Measurements from ENCODE around the gene IL1RAPL1.

- TF ChIP-seq JUN (IDR thresholded peaks at IDR 0.05; ENCODE audit: borderline replicate concordance, low read depth, low read length): no peak
- TF ChIP-seq JUN (CRISPR knock-in tag; IDR thresholded peaks at IDR 0.05; ENCODE audit: borderline replicate concordance): no peak
- no peak for TF ChIP-seq EHMT2 (IDR thresholded peaks at IDR 0.05)
- no peak for TF ChIP-seq CTCF (IDR thresholded peaks at IDR 0.05 in 2 of 3, conservative IDR thresholded peaks at IDR 0.05 in 1 of 3; ENCODE audit: insufficient read depth in 2 of 3, low read depth in 1 of 3, low read length in 3 of 3)
- TF ChIP-seq ZKSCAN1 (IDR thresholded peaks at IDR 0.05; ENCODE audit: low read depth, low read length): no peak
- no peak for TF ChIP-seq STAG1 (CRISPR knock-in tag; IDR thresholded peaks at IDR 0.05; ENCODE audit: borderline replicate concordance)
- no peak for TF ChIP-seq SIX5 (IDR thresholded peaks at IDR 0.05; ENCODE audit: borderline replicate concordance in 1 of 2, insufficient read depth in 1 of 2, low read depth in 1 of 2, low read length in 2 of 2)
- no peak for TF ChIP-seq MYC (IDR thresholded peaks at IDR 0.05; ENCODE audit: low read depth, low read length)
- no peak for TF ChIP-seq MYC (CRISPR knock-in tag; IDR thresholded peaks at IDR 0.05; ENCODE audit: borderline replicate concordance, low read depth)
Measured at GRCh38 chrX:29453333-29453732, 866.1 kb downstream of the IL1RAPL1 start.

Data from K562 (cell line).